Measurements from ENCODE around the gene PLPPR2.
"Not testable (repeated sequence)": the region's sequence is repeated elsewhere in the genome, so short reads cannot be mapped to it uniquely, and the experiment has no call there.

Gene PLPPR2, protein sequence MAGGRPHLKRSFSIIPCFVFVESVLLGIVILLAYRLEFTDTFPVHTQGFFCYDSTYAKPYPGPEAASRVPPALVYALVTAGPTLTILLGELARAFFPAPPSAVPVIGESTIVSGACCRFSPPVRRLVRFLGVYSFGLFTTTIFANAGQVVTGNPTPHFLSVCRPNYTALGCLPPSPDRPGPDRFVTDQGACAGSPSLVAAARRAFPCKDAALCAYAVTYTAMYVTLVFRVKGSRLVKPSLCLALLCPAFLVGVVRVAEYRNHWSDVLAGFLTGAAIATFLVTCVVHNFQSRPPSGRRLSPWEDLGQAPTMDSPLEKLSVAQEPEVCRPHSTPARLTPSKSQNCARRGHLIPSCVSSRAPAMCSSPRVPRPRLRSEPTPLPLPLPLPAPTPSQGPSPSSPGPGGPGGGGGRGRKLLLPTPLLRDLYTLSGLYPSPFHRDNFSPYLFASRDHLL

DNA sequence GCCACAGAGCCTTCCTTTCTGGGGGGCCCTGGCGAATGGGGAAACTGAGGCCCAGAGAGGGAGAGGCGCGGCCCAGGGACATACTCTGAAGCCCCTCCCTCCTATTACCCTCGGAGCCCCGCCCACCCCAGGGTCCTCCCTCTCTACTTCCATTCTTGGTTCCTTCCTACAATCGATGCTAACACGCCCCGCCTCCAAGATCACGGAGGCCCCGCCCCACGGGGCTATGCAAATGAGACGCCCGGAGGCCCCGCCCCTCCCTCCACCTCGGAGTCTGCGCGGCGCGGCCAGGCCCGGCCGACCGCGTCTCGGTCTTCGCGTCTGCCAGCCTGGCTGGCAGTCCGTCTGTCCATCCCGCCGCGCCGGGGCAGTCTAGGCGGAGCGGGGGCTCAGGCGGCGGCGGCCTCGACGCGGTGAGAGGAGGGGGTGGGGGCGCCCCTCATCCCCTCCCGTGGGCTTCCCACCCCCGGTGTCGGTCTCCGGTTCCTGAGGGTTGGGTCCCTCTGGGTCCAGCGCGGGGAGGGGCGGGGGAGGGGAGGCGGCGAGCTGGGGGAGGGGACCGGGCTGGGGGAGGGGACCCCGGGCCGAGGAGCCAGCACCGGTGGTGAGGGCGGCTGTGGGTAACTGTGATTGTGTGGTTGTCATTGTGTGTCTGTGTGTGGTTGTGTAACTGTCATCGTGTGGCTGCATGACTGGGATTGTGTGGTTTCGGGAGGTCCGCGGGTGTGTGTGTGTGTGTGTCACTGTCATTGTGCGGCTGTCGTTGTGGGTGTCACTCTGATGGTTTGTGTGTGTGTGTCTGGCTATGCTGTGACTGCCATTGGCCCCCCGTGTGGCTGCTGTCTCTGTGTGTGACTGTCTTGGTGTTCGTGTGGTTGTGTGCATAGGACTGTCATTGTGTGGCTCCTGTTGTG is at the start of gene PLPPR2:
Gene PLPPR2, plus strand, starts transcription at position 273 of the 914 bp plus-strand sequence. CDS start 2,242 bp downstream, outside the sequence.
- peak; percentile 86 for DNase-seq

DNA sequence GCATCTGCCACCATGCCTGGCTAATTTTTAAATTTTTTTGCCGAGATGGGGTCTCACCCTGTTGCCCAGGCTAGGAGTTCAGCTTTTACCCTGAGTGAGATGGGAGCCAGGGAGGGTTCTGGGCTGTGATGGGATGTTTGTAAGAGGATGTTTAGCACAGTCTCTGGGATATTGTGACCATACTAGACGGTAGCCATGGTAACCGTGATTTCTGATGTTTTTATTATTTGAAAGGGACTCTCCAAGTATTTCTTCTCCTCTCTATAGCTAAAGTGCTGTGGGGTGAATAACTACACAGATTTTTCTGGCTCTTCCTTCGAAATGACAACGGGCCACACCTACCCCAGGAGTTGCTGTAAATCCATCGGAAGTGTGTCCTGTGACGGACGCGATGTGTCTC is 48.9 kb upstream of the PLPPR2 start:
- no peak for DNase-seq

DNA sequence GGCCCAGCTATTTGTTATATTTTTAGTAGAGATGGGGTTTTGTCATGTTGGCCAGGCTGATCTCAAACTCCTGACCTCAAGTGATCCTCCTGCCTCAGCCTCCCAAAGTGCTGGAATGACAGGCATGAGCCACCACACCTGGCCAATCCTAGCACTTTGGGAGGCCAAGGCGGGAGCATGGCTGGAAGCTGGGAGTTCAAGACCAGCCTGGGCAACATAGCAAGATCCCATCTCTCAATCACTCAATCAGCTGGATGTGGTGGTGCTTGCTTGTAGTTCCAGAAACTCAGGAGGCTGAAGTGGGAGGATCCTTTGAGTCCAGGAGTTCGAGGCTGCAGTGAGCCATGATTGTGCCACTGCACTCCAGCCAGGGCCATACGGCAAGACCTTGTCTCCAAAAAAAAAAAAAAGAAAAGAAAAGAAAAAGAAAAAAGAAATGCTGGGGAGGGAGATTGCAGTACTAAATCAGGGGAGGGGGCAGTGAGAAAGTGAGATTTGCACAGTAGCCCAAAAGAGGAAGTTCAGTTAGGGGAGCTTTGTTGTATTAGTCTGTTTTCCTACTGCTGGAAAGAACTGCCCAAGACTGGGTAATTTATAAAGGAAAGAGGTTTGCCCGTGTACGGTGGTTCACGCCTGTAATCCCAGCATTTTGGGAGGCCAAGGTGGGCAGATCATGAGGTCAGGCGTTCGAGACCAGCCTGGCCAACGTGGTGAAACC is 34.8 kb upstream of the PLPPR2 start:
- not testable (repeated sequence) for DNase-seq

DNA sequence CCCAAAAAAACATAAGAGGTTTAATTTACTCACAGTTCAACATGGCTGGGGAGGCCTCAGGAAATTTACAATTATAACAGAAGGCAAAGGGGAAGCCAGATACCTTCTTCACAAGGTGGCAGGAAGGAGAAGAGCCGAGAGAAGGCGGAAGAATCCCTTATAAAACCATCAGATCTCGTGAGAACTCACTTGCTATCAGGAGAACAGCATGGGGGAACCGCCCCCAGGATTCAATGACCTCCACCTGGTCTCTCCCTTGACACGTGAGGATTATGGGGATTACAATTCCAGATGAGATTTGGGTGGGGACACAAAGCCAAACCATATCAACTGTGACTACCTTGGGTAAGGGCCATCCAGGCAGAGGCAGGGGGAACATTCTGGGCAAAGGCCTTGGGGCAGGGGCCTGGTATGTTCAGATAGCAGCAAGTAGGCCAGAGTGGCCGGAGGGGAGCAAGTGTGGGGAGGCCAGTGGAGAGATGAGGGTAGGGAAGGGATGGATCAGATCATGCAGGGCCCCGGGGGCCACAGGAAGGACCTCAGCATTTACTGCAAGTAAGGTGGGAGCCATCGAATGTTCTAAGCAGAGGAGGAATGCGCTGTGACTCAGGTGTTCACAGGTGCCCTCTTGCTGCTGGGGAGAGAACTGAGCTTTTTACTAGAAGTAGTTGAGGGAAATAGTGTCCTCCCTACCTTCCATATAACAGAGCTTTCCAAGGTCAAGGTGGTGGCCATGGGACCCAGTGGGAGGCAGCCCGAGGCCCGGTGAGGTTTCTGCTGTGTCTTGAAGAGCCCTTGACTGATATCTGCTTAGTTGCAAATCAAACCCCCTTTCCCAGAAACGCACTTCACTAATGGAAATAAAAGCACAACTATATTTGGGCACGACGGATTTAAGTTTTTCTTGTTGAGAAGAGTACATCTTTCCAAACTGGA is 33.8 kb upstream of the PLPPR2 start:
- DNase-seq: no peak

DNA sequence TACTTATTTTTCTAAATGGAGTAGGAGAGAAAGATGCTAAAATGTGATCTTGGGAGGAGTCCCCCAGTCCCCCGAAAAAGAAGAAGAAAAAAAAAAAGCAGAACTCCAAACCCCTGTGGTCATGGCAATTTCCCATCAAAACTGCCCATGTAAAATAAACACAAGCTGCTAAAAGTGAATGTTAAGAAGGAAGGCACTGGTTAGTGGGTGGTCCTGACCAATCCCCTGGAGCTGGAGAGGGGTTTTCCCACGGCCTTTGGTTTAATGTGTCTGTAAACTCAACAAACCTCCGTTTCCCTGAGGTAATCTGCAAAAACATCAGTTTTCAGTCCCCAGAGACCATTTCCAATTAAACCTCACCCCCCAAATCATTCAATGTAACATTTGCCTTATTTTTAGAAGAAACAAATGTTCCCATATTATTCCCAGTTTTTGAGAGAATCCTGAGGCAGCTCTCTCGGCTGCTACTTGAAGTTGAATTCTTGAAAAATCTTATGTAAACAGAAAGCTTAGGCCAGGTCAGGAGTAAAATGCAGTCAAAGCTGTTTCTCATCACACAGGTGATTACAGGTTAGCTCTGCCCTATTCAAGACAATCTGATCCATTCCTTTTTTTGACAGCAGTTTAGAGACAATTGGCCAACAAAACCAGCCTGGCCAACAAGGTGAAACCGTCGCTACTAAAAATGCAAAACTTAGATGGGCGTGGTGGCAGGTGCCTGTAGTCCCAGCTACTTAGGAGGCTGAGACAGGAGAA is 32.8 kb upstream of the PLPPR2 start:
- DNase-seq: no peak

DNA sequence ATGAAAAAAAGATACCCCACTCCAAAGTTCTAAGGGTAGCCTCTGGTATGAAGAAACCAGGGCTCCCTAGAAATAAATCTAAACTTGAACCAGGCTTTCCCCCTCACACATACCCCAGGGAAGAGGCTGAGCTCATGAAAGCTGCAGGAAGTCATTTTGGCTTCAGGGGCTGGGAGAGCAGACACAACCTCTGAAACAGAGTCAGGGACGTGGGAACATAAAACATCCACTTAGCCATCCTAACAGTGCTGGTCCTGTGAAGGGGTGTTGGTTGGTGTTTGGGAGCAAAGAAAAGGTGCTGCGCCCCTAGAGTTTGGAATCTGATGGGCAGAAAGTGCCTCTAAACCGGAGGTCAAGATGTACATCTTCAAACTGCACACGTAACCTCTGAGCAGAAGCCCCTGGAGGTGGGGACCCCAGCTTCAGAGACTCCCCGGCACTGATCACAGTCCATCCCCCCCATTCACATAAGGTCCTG is 31.6 kb upstream of the PLPPR2 start:
- no peak for DNase-seq

DNA sequence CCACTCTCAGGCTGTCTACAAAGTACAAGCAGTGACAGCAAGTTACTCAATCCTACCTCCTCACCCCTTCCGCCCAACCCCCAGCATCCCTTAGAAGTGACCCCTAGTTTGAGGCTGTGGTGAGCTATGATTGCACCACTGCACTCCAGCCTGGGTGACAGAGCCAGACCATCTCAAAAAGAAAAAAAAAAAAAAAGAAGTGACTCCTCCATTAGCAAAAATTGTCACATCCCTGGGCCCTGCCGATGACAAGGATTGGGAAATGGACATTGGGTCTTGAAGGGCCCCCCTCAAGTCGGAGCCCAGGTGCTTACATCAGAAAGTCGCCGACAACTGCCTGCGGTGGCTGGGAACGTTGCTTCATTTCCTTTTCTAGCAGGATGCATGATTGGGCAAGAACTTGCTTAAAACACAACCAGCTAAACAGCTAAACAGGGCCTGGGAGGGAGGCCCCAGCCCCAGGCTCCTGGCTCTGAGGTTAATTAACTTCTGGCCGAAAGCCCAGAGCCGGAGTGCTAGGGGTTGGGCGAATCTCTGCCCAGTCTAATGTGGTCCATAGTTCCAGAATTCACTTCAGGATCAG is 31.1 kb upstream of the PLPPR2 start:
- peak; percentile 26 for DNase-seq

DNA sequence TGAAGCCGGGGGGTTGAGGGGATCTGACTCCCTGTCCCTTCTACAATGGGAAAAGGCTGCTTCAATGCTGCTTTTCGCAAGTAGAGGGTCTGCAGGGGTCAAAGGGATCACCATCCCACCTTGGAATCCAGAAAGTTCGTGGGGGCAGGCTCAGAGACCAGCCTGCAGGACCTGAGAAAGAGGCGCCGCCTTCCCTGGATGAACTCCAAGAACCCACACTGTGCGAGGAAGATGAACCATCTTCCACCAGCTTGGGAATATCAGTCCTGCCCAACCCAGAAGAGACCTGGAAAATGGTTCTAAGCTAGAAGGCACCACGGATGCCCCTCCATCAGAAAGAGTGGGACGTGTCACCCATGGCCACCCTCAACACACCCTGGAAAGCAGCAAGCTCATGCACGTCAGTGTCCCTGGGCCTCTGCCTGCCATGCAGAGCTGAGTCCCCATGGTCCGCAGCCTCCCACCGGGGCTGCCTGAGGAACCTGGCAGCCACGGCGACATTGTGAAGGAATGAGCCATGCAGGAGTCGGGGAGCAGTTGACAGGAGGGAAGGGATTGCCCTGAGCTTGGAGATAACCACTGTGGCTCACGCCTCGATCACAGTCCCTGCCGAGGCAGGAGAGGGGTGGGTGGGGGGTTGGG is 30.4 kb upstream of the PLPPR2 start:
- no peak for DNase-seq

DNA sequence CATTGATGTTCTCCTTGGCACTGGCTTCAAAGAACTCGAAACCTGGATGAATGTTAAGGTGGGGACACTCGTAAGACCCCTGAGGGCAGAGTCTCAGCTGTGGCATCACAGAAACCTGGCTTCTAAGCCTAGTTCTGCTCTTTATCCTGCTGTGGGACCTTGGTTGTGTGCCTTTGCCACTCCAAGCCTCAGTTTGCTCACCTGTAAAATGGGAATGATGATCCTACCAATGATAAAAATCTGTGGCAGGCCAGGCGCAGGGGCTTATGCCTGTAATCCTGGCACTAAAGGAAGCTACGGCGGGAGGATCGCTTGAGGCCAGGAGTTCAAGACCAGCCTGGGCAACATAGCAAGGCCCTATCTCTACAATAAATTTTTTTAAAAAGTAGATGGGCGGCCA is 29.7 kb upstream of the PLPPR2 start:
- DNase-seq: no peak

DNA sequence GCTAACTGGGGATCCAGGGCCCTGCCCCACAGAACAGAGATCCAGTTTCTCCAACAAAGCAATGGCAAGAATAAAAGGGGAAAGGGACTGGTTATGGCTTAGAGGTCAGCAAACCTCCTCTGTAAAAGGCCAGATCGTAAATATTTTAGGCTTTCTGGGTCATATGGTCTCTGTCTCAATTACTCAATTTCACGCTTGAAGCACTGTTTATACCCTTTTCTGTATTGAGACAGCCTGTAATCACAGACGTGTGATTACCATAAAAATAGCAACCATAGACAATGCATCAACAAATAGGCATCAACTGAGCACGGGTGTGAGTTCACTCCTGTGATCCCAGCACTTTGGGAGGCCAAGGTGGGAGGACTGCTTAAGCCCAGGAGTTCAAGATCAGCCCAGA is 25.1 kb upstream of the PLPPR2 start:
- no peak for DNase-seq

DNA sequence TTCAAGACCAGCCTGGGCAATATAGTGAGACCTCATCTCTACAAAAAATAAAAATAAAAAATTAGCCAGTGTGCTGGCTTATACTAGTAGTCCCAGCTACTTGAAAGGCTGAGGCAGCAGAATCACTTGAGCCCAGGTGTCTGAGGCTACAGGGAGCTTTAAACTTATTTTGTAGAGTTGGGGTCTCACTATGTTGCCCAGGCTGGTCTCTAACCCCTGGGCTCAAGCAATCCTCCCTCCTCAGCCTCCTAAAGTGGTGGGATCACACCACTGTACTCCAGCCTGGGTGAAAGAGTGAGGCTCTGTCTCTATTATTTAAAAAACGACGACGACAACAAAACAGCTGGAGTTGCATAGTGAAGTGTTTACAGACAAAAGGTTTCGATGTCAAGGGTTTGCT is 23.7 kb upstream of the PLPPR2 start:
- DNase-seq: no peak

DNA sequence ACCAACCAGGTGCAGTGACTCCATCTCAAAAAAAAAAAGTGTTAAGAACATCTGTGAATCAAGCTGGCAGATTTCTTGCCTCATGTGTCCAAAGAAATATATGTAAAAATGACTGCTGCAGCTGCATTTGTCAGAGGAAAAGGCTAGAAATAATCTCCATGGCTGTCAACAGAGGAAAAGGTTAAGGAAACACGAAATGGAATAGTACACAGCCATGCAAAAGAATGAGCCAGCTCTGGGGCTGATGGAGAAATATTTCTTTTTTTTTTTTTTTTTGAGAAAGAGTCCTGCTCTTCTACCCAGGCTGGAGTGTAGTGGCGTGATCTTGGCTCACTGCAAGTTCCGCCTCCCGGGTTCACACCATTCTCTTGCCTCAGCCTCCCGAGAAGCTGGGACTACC is 22.4 kb upstream of the PLPPR2 start:
- DNase-seq: no peak

DNA sequence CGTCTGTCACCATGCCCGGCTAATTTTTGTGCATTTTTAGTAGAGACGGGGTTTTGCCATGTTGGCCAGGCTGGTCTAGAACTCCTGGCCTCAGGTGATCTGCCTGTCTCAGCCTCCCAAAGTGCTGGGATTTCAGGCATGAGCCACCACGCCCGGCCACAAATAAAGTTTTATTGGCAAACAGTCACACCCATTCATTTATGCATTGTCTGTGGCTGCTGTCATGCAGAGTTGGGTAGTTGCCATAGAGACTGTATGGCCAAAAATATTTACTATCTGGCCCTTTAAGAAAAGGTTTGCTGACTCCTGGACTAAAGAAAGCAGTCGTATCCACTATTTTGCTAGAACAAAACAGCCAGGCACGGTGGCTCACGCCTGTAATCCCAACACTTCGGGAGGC is 21.4 kb upstream of the PLPPR2 start:
- DNase-seq: not testable (repeated sequence)

DNA sequence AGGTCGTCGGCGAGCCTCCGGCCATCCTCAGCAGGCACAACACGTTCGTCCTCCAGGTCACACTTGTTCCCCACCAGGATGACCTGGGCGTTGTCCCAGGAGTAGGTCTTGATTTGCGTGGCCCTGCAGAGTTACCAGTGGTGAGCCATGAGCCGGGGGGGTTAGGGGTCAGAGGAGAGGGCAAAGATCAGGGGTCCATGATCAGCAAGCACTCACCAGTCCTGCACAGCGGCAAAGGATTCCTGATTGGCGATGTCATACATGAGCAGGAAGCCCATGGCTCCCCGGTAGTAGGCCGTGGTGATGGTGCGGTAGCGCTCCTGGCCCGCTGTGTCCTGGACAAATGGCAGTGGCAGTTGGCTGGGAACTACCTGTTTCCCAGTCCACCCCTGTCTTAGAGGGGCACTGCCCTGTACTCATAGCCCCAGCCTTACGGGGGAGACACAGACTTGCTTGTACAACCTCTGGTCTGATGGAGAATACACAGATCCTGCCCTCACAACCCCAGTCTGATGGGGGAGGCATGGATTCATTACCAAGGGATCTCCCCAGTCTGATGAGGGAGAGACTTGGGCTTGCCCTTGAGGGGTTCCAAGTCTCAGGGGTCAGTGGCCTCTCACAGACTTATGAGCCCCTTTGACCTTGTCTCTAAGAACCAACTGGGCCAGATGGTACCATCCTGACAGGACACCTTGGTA is 19.6 kb upstream of the PLPPR2 start:
- DNase-seq: no peak

DNA sequence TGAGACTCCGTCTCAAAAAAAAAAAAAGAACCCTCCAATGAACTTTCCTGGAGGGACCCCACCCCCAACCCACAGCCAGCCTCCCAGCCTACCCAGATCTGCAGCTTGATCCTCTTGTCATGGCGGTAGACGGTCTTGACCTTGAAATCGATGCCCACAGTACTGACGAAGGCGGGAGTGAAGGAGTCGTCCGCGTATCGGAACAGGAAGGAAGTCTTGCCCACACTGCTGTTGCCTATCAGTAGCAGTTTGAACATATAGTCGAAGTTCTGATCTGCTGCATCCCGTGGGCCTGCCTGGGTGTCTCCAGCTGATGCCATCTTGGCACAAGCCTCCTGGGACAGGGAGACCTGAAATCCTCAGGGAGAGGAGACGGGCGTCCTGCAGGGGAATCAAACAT is 18.2 kb upstream of the PLPPR2 start:
- no peak for DNase-seq

DNA sequence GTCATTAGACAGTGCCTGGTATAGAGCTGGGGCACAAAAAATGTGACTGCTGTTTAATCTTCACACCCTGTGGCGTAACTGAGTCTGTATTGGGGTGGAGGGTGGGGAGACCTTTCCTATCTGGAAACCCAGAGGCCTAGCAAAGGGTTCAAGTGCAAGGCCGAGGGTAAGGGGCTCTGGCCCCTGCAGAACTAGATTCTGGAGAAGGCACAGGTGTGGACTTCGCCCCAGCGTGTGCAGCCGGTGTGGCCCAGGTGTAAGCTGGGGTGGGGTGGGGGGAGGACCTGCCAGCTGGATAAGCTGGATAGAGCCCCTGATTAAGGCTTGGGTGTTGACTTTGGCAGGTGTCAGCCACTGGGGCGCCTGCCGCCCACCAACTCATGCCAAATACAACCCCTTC is 17.1 kb upstream of the PLPPR2 start:
- DNase-seq: no peak

DNA sequence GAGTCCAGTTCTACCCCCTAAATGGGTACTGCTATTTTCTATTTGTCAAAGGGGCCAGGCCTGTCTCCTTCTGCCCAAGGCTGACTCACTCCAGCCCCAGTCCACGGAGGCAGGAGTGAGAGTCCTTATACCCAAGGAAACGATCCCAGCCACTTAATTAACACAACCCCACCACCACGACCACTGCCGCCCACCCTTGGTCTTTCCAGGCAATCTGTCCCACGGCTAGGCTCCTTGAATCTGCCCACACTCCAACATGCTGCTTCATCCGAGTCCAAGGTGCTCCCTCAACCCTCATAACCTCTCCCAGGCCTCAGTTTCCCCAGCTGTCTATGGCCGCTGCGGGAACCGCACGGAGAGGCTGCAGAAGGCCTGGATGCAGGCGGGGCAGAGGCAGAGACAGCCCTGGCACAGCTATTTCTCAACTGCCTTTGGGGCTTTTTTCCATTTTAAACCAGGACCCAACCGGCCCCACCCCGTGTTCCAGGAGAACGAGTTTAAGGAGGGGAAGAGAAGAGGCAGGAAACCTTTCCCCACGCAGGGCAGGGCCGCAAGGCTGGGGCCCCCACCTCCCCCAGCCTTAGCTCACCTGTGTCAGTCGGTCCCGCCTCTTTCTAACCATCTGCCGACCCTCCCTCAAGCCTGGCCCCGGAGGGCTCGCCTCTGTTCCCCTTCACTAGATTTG is 16.5 kb upstream of the PLPPR2 start:
- DNase-seq: no peak

DNA sequence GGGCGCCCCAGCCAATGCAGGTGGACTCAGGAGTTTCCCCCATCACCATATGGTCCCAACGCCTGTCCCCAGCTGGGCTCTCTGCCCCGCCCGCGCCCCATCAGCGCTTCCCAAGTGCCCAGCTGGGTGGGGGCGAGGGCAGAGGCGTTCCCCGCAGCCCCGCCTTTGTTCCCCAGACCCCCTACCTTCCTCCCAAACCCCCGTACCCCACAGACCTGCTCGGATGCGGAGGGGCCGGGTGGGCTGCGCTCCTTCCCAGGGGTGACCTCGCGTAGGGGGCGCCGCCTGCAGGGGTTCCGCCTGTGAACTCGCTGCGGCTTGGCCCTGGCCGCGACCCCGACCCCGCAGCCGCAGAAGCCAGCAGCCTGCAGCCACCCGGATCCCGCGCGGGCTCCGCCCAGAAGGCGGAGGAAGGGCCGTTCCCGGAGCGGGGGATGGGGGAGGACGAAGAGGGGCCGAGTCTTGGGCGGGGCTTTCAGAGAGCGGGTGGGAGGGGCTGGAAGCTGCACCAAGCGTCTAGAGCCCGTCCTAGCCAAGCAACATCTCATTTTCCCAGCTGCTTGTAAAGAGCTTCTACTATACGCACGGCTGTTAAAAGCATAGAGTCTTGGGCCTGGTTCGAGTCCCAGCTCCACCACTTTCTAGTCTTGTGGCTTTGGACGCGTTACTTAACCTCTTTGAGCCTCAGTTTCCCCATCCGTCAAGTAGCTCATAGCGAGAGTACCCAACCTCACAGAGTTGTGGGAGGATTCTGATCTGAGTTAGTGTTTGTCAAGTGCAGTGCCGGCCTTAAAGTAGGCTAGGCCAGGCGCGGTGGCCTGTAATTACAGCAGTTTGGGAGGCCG is 15.8 kb upstream of the PLPPR2 start, which contains the start of gene RAB3D:
Gene RAB3D, minus strand, starts transcription at position 404 of the 845 bp plus-strand sequence. CDS start 2,258 bp downstream, outside the sequence.
- DNase-seq: peak; percentile 77
